Fibroblast of skin of left biceps (primary cell): ENCODE measurements around the gene TSPAN7.

Experiments
- DNase-seq, 2 experiments: peaks; one replicate each; pipeline ENCODE4 v3.0.0-alpha.2; 2013; ENCODE audit warnings: low read depth in 2 of 2

The TSPAN7 gene

GRCh38 chrX:38594434-38594833 lies 33.1 kb downstream of the TSPAN7 start:
- DNase-seq: no peak

GRCh38 chrX:38595801-38596200 lies 34.5 kb downstream of the TSPAN7 start:
- no peak for DNase-seq

- no peak for DNase-seq
These were observed 35.6 kb downstream of the TSPAN7 start for GRCh38 chrX:38596939-38597338.

- no peak for DNase-seq
These were observed 38.7 kb downstream of the TSPAN7 start for GRCh38 chrX:38599796-38600755.

- DNase-seq: no peak
These were observed 40.5 kb downstream of the TSPAN7 start for GRCh38 chrX:38601866-38602265.

GRCh38 chrX:38606821-38607220 lies 45.5 kb downstream of the TSPAN7 start:
- no peak for DNase-seq

GRCh38 chrX:38607976-38608375 lies 46.6 kb downstream of the TSPAN7 start:
- no peak for DNase-seq

- DNase-seq: no peak
These were observed 49.5 kb downstream of the TSPAN7 start for GRCh38 chrX:38610849-38611248.

- DNase-seq: no peak
These were observed 50.9 kb downstream of the TSPAN7 start for GRCh38 chrX:38612281-38612680.

GRCh38 chrX:38614485-38614884 lies 53.1 kb downstream of the TSPAN7 start:
- no peak for DNase-seq

- DNase-seq: no peak
These were observed 55.6 kb downstream of the TSPAN7 start for GRCh38 chrX:38616904-38617303.

- DNase-seq: no peak
These were observed 56.8 kb downstream of the TSPAN7 start for GRCh38 chrX:38618180-38618579.

- no peak for DNase-seq
These were observed 59.3 kb downstream of the TSPAN7 start for GRCh38 chrX:38620623-38621022.

- no peak for DNase-seq
These were observed 65.0 kb downstream of the TSPAN7 start for GRCh38 chrX:38626296-38626695.

GRCh38 chrX:38627683-38628082 lies 66.3 kb downstream of the TSPAN7 start:
- DNase-seq: no peak

GRCh38 chrX:38628587-38628986 lies 67.2 kb downstream of the TSPAN7 start:
- DNase-seq: no peak

GRCh38 chrX:38632516-38632915 lies 71.2 kb downstream of the TSPAN7 start:
- no peak for DNase-seq

GRCh38 chrX:38634665-38635064 lies 73.3 kb downstream of the TSPAN7 start:
- DNase-seq: no peak

- DNase-seq: no peak
These were observed 75.8 kb downstream of the TSPAN7 start for GRCh38 chrX:38636949-38637819.

GRCh38 chrX:38638952-38639529 lies 77.7 kb downstream of the TSPAN7 start:
- no peak for DNase-seq

- DNase-seq: no peak
These were observed 78.4 kb downstream of the TSPAN7 start for GRCh38 chrX:38639730-38640129.

GRCh38 chrX:38641197-38641596 lies 79.9 kb downstream of the TSPAN7 start:
- no peak for DNase-seq
